Measurements from ENCODE around the gene DNAJB8.

DNA sequence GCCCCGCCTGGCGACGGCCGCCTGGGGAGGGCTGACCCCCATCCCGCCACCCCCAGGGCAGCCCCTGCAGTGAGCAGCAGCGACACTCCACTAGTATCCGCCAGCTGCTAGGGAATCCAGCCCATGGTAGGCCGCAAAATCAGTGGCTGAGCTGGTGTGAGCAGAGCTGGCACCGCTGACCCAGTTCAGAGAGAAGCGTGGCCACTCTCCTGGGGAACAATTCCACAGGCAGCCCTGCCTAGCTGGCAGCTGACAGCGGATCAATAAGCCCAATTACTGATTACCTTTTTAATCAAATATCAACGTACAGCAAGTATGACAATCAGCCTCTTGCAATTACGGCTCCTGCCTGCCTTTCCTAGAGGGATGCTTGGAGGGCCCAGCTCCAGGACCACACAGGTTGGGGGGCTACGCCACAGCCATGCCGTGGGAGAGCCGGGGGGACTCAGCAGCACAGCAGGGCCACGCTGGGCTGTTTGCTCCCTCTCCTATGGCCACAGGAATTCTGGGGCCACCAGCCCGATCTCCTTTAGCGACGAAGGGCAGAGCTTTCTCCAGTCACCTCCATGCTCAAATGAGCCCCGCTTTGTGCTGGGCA, 13.9 kb downstream of the DNAJB8 start:
- TF ChIP-seq JUND (IDR thresholded peaks at IDR 0.05): no peak
- TF ChIP-seq HNF4A (conservative IDR thresholded peaks at IDR 0.05): no peak
- TF ChIP-seq YY1 (IDR thresholded peaks at IDR 0.05): no peak
- TF ChIP-seq, protein P1, sequence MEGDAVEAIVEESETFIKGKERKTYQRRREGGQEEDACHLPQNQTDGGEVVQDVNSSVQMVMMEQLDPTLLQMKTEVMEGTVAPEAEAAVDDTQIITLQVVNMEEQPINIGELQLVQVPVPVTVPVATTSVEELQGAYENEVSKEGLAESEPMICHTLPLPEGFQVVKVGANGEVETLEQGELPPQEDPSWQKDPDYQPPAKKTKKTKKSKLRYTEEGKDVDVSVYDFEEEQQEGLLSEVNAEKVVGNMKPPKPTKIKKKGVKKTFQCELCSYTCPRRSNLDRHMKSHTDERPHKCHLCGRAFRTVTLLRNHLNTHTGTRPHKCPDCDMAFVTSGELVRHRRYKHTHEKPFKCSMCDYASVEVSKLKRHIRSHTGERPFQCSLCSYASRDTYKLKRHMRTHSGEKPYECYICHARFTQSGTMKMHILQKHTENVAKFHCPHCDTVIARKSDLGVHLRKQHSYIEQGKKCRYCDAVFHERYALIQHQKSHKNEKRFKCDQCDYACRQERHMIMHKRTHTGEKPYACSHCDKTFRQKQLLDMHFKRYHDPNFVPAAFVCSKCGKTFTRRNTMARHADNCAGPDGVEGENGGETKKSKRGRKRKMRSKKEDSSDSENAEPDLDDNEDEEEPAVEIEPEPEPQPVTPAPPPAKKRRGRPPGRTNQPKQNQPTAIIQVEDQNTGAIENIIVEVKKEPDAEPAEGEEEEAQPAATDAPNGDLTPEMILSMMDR (IDR thresholded peaks at IDR 0.05; ENCODE audit: low read depth, low read length, missing input control): no peak
- TF ChIP-seq, protein P2, sequence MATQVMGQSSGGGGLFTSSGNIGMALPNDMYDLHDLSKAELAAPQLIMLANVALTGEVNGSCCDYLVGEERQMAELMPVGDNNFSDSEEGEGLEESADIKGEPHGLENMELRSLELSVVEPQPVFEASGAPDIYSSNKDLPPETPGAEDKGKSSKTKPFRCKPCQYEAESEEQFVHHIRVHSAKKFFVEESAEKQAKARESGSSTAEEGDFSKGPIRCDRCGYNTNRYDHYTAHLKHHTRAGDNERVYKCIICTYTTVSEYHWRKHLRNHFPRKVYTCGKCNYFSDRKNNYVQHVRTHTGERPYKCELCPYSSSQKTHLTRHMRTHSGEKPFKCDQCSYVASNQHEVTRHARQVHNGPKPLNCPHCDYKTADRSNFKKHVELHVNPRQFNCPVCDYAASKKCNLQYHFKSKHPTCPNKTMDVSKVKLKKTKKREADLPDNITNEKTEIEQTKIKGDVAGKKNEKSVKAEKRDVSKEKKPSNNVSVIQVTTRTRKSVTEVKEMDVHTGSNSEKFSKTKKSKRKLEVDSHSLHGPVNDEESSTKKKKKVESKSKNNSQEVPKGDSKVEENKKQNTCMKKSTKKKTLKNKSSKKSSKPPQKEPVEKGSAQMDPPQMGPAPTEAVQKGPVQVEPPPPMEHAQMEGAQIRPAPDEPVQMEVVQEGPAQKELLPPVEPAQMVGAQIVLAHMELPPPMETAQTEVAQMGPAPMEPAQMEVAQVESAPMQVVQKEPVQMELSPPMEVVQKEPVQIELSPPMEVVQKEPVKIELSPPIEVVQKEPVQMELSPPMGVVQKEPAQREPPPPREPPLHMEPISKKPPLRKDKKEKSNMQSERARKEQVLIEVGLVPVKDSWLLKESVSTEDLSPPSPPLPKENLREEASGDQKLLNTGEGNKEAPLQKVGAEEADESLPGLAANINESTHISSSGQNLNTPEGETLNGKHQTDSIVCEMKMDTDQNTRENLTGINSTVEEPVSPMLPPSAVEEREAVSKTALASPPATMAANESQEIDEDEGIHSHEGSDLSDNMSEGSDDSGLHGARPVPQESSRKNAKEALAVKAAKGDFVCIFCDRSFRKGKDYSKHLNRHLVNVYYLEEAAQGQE (IDR thresholded peaks at IDR 0.05): no peak
- TF ChIP-seq, protein P3, sequence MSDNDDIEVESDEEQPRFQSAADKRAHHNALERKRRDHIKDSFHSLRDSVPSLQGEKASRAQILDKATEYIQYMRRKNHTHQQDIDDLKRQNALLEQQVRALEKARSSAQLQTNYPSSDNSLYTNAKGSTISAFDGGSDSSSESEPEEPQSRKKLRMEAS (IDR thresholded peaks at IDR 0.05): no peak
- TF ChIP-seq, protein P4, sequence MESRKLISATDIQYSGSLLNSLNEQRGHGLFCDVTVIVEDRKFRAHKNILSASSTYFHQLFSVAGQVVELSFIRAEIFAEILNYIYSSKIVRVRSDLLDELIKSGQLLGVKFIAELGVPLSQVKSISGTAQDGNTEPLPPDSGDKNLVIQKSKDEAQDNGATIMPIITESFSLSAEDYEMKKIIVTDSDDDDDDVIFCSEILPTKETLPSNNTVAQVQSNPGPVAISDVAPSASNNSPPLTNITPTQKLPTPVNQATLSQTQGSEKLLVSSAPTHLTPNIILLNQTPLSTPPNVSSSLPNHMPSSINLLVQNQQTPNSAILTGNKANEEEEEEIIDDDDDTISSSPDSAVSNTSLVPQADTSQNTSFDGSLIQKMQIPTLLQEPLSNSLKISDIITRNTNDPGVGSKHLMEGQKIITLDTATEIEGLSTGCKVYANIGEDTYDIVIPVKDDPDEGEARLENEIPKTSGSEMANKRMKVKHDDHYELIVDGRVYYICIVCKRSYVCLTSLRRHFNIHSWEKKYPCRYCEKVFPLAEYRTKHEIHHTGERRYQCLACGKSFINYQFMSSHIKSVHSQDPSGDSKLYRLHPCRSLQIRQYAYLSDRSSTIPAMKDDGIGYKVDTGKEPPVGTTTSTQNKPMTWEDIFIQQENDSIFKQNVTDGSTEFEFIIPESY (IDR thresholded peaks at IDR 0.05): no peak
